ENCODE measurements around the gene HSD17B3. TPM values are rescaled to one million over a fixed set of nuclear protein-coding genes. Genes with fewer than 3 reads are reported as not detected.
"Not testable (repeated sequence)": the region's sequence is repeated elsewhere in the genome, so short reads cannot be mapped to it uniquely, and the experiment has no call there.

The HSD17B3 gene
- total RNA-seq, 2 donors from 2014 or later, result 1.1 to 1.2 TPM

- ATAC-seq, result no peak
- H3K4me1 Mint-ChIP-seq, result peaks cover 11% of the 10 kb centered on the region
- H3K4me3 Mint-ChIP-seq, result no peak overlapping the region
- no peak overlapping the region for H3K27ac Mint-ChIP-seq
- H3K9me3 ChIP-seq (ENCODE audit: control insufficient read depth, low read length, poor library complexity, severe bottlenecking), result no peaks in the 10 kb centered on the region
- peaks cover 2% of the 10 kb centered on the region for H3K36me3 Mint-ChIP-seq (ENCODE audit: low read depth)
- DNase-seq, result no peak
- H3K27me3 Mint-ChIP-seq, result peaks cover 59% of the 10 kb centered on the region
Observed at GRCh38 chr9:96243778-96244177, 58.2 kb downstream of the HSD17B3 start.

GRCh38 chr9:96242811-96243210 is 59.2 kb downstream of the HSD17B3 start:
- H3K27me3 Mint-ChIP-seq, result peaks cover 60% of the 10 kb centered on the region
- peaks cover 2% of the 10 kb centered on the region for H3K36me3 Mint-ChIP-seq (ENCODE audit: low read depth)
- DNase-seq (no peak), ATAC-seq (no peak)
- no peaks in the 10 kb centered on the region for H3K9me3 ChIP-seq (ENCODE audit: control insufficient read depth, low read length, poor library complexity, severe bottlenecking)
- H3K4me3 Mint-ChIP-seq, result no peak overlapping the region
- no peak overlapping the region for H3K27ac Mint-ChIP-seq
- H3K4me1 Mint-ChIP-seq, result peaks cover 14% of the 10 kb centered on the region

GRCh38 chr9:96241391-96241809 is 60.6 kb downstream of the HSD17B3 start:
- H3K4me3 Mint-ChIP-seq, result peak overlapping the region; percentile 74
- H3K27ac Mint-ChIP-seq, result no peak overlapping the region

GRCh38 chr9:96236854-96237550 is 65.0 kb downstream of the HSD17B3 start:
- no peak for ATAC-seq
- Mint-ChIP-seq H3K4me1 (peaks cover 16% of the 10 kb centered on the region), H3K27me3 (peaks cover 72% of the 10 kb centered on the region), H3K36me3 (ENCODE audit: low read depth) (no peaks in the 10 kb centered on the region), H3K4me3 (no peak overlapping the region), H3K27ac (no peak overlapping the region)
- no peaks in the 10 kb centered on the region for H3K9me3 ChIP-seq (ENCODE audit: control insufficient read depth, low read length, poor library complexity, severe bottlenecking)
- DNase-seq, result no peak

More at GRCh38 chr9:96241391-96241809, 60.6 kb downstream of the HSD17B3 start:
- peak; percentile 57 for ATAC-seq
- no peak for DNase-seq
- Mint-ChIP-seq H3K36me3 (ENCODE audit: low read depth) (peaks cover 2% of the 10 kb centered on the region), H3K4me1 (peaks cover 14% of the 10 kb centered on the region), H3K27me3 (peaks cover 65% of the 10 kb centered on the region)
- H3K9me3 ChIP-seq (ENCODE audit: control insufficient read depth, low read length, poor library complexity, severe bottlenecking), result no peaks in the 10 kb centered on the region

- Mint-ChIP-seq H3K4me1 (peaks cover 16% of the 10 kb centered on the region), H3K27me3 (peaks cover 74% of the 10 kb centered on the region)
- not testable (repeated sequence) for H3K4me3 Mint-ChIP-seq; H3K27ac Mint-ChIP-seq; H3K36me3 Mint-ChIP-seq (ENCODE audit: low read depth); DNase-seq; ATAC-seq; H3K9me3 ChIP-seq (ENCODE audit: control insufficient read depth, low read length, poor library complexity, severe bottlenecking)
Observed at GRCh38 chr9:96236337-96236736, 65.6 kb downstream of the HSD17B3 start.

GRCh38 chr9:96232539-96233241 is 69.3 kb downstream of the HSD17B3 start:
- DNase-seq (no peak), ATAC-seq (peak; percentile 75)
- H3K9me3 ChIP-seq (ENCODE audit: control insufficient read depth, low read length, poor library complexity, severe bottlenecking), result no peaks in the 10 kb centered on the region
- H3K36me3 Mint-ChIP-seq (ENCODE audit: low read depth), result no peaks in the 10 kb centered on the region
- H3K4me1 Mint-ChIP-seq, result peaks cover 2% of the 10 kb centered on the region
- no peak overlapping the region for H3K27ac Mint-ChIP-seq
- no peak overlapping the region for H3K4me3 Mint-ChIP-seq
- peaks cover 61% of the 10 kb centered on the region for H3K27me3 Mint-ChIP-seq

GRCh38 chr9:96232164-96232538 is 69.8 kb downstream of the HSD17B3 start:
- H3K27ac Mint-ChIP-seq, result no peak overlapping the region
- H3K27me3 Mint-ChIP-seq, result peaks cover 60% of the 10 kb centered on the region
- no peaks in the 10 kb centered on the region for H3K36me3 Mint-ChIP-seq (ENCODE audit: low read depth)

GRCh38 chr9:96230002-96230401 is 72.0 kb downstream of the HSD17B3 start:
- H3K9me3 ChIP-seq (ENCODE audit: control insufficient read depth, low read length, poor library complexity, severe bottlenecking), result peaks cover 2% of the 10 kb centered on the region
- Mint-ChIP-seq H3K27me3 (peaks cover 59% of the 10 kb centered on the region), H3K4me3 (no peak overlapping the region), H3K27ac (no peak overlapping the region), H3K36me3 (ENCODE audit: low read depth) (no peaks in the 10 kb centered on the region), H3K4me1 (peaks cover 2% of the 10 kb centered on the region)
- DNase-seq (no peak), ATAC-seq (no peak)

More at GRCh38 chr9:96232164-96232538, 69.8 kb downstream of the HSD17B3 start:
- peaks cover 2% of the 10 kb centered on the region for H3K4me1 Mint-ChIP-seq
- no peaks in the 10 kb centered on the region for H3K9me3 ChIP-seq (ENCODE audit: control insufficient read depth, low read length, poor library complexity, severe bottlenecking)
- no peak for DNase-seq
- ATAC-seq, result no peak
- no peak overlapping the region for H3K4me3 Mint-ChIP-seq

- DNase-seq (no peak), ATAC-seq (no peak)
- H3K27ac Mint-ChIP-seq, result no peak overlapping the region
- H3K27me3 Mint-ChIP-seq, result peaks cover 37% of the 10 kb centered on the region
- H3K4me3 Mint-ChIP-seq, result no peak overlapping the region
- peaks cover 3% of the 10 kb centered on the region for H3K36me3 Mint-ChIP-seq (ENCODE audit: low read depth)
- peaks cover 2% of the 10 kb centered on the region for H3K9me3 ChIP-seq (ENCODE audit: control insufficient read depth, low read length, poor library complexity, severe bottlenecking)
- peaks cover 4% of the 10 kb centered on the region for H3K4me1 Mint-ChIP-seq
Observed at GRCh38 chr9:96222132-96222531, 79.8 kb downstream of the HSD17B3 start.

GRCh38 chr9:96219900-96220257 is 82.1 kb downstream of the HSD17B3 start:
- Mint-ChIP-seq H3K4me3 (no peak overlapping the region), H3K27me3 (peaks cover 49% of the 10 kb centered on the region), H3K27ac (no peak overlapping the region), H3K4me1 (peaks cover 9% of the 10 kb centered on the region), H3K36me3 (ENCODE audit: low read depth) (peaks cover 3% of the 10 kb centered on the region)
- no peaks in the 10 kb centered on the region for H3K9me3 ChIP-seq (ENCODE audit: control insufficient read depth, low read length, poor library complexity, severe bottlenecking)
- DNase-seq (no peak), ATAC-seq (no peak)

- no peaks in the 10 kb centered on the region for H3K9me3 ChIP-seq (ENCODE audit: control insufficient read depth, low read length, poor library complexity, severe bottlenecking)
- Mint-ChIP-seq H3K36me3 (ENCODE audit: low read depth) (peaks cover 3% of the 10 kb centered on the region), H3K27me3 (peaks cover 55% of the 10 kb centered on the region), H3K27ac (no peak overlapping the region), H3K4me3 (peak overlapping the region; percentile 49), H3K4me1 (peaks cover 9% of the 10 kb centered on the region)
- DNase-seq (no peak), ATAC-seq (peak; percentile 59)
Observed at GRCh38 chr9:96219026-96219899, 82.7 kb downstream of the HSD17B3 start.

- Mint-ChIP-seq H3K4me1 (peaks cover 9% of the 10 kb centered on the region), H3K27ac (peak overlapping the region; percentile 39), H3K36me3 (ENCODE audit: low read depth) (no peaks in the 10 kb centered on the region), H3K27me3 (peaks cover 64% of the 10 kb centered on the region), H3K4me3 (peak overlapping the region; percentile 80)
- peak; percentile 87 for ATAC-seq
- peak; percentile 43 to 70 (median 52) for DNase-seq
- H3K9me3 ChIP-seq (ENCODE audit: control insufficient read depth, low read length, poor library complexity, severe bottlenecking), result no peaks in the 10 kb centered on the region
Observed at GRCh38 chr9:96217754-96218693, 84.0 kb downstream of the HSD17B3 start.
